HG03045 (cell line): ENCODE results near the gene FAF2.

ENCODE experiments used
- ATAC-seq: cut with Tn5 transposase; IDR thresholded peaks from one replicate; pipeline ENCODE4 v1.9.1; 2021; ENCODE audit warnings: mild to moderate bottlenecking, moderate library complexity; ENCODE audit not compliant: unreplicated experiment

FAF2 gene

GRCh38 chr5:176529741-176530141, 81.6 kb downstream of the FAF2 start:
- ATAC-seq: no peak

GRCh38 chr5:176530393-176530982, 82.3 kb downstream of the FAF2 start:
- ATAC-seq: no peak

- ATAC-seq: no peak
Observed at GRCh38 chr5:176530983-176531901, 83.1 kb downstream of the FAF2 start.

DNA sequence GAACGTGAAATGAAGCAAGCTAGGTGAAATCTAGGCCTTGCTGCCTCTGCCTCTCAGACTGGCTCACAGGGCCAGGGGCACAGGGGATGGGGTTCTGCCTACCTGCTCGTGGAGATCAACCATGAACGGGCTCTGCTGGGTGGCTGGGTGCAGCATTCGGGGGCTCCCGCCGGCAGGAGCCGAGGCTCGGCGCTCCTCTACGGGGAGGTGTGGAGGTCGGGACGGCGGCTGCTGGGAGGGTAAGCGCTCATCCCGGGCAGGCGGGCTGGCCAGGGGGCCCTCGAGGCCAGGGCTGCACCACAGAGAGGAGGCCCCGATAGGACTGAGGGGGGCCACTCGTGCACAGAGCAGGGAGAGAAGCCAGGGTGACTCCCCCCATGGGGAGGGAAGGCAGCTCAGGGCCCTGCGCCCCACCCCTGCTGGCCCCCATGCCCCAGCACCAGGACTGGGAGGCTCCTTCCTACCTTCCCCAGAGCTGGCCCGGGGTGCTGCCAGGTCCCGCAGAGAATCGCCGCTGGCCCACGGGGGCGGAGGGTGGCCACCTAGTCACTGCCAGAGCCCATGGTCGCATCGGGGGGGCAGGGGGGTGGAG, 83.8 kb downstream of the FAF2 start:
- ATAC-seq: no peak

DNA sequence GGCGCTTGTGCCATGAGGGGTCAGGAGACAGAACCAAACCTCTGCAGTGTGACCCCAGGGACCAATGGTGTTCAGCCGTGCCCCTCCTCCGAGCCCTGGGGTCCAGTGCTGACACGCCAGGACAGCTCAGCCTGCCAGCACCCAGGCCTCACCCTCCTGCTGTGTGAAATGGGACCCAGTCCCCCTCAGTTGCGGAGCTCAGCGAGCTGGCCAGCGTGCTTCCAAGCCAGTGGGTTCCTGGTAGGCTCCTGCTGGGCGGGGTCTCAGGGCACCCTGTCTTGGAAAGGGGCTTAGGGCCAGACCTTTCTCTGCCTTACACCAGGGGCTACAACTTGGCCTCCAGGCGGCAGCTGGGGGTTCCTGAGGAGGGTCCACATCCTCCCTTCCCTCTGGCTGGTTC, 84.6 kb downstream of the FAF2 start:
- ATAC-seq: no peak

DNA sequence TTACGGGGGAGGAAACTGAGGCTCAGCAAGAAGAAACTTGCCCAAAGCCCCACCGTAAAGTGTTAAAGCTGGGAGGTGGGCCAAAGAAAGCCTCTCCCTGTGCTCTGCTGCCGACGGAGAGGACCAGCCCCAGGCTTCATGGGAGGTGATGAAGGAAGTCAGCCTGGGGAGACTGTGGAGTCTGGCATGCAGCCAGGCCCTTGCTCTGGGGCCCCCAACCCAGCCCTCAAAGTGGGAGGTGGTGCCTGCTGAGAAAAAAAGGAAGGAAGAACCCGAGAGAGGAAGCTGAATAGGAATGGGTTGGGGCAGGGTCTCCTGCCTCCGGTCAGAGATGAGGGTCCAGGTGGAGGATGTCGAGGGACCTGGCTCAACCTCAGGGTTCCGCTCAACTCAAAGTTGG, 85.2 kb downstream of the FAF2 start:
- ATAC-seq: no peak

DNA sequence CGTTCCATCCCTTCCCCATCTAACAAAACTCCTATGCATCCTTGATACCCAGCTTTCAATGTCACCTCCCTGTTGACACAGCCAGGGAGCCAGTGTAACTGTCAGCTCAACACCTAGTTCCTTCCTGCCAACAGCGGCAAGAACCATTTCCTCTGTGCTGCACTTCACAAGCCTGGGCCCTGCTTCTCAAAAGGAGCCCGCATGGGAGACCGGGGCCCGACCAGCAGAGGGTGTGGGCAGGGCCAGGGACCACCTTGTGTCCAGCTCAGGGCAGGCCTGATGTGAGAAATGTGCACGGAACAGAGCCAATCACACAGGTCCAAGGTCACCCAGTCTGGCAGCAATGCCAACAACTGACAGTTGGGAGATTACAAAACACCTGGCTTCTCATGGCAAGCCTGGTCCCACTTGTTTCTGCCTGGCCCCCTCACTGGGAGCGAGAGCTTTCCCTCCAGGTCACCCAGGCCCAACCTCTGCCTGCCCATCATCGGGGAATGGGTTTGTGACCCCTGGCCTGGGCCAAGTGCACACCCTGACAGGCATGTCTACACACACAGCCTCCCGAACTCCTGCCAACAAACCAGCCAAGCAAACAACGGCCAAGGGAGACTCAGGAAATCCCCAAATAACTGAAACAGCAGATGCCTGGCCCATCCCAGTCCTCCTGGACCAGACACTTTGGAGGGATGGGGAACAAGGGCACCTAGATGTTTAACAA, 85.9 kb downstream of the FAF2 start:
- ATAC-seq: no peak

GRCh38 chr5:176534640-176535039, 86.5 kb downstream of the FAF2 start:
- ATAC-seq: no peak

GRCh38 chr5:176535101-176535663, 87.0 kb downstream of the FAF2 start:
- ATAC-seq: no peak

DNA sequence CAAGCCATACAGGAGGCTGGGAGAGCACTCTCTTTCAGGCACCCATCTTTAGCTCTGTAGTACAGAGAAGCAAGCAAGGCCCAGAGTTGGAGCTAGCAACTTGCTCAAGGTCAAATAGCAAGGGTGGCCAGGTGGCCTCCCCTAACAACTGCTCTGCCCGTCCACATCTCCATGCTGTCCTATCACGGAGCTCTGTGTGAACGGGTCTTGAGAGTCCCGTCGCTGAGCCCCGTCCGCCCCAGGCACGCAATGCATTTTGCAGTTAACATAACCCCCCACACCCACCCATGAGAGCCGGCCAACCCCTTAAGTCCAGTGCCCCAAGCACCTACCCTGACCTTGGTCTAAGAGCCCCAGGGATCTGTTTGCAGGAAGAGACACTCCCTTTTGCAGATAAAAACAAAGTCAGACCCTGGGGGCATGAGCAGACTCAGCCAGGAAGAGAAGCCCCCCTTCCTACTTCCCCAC, 87.5 kb downstream of the FAF2 start:
- no peak for ATAC-seq

GRCh38 chr5:176536132-176536901, 88.1 kb downstream of the FAF2 start:
- ATAC-seq: peak; percentile 18

DNA sequence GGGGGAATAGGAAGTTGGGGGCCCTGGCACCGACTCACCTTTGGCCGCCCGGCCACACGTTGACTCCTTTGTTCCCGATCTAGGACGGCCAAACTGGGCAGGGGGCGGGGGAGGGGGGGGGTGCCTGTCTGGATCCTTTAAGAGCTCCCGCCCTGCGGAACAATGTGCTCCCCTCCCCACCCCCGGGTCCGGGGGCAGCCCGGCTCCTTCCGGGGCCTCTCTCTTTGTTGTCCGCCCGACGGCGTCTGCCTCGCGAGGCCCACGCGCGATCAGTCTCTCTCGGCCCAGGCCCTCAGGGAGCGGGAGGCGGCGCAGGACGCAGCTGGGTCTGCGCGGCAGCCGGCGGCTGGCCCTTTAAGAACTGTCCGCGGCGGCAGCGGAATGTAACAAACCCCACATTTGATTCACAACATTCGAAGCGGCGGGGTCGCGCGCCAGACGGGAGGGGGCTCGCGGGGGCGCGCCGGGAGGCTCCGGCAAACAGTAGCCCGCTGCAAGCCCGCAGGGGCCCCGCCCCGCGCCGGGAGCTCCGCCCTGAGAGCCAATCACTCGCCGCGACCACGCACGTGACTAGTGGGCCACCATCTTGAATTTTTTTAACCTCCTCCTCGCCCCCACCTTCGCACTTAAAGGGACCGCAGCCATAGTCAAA, 88.8 kb downstream of the FAF2 start, which contains the start of gene RNF44:
Gene RNF44, minus strand, starts transcription at position 501 of the 652 bp plus-strand sequence. CDS start 4,930 bp downstream, outside the sequence.
- peak; percentile 65 for ATAC-seq

GRCh38 chr5:176537554-176538229, 89.5 kb downstream of the FAF2 start:
- peak; percentile 66 for ATAC-seq

GRCh38 chr5:176538230-176538988, 90.2 kb downstream of the FAF2 start:
- no peak for ATAC-seq

- no peak for ATAC-seq
Observed at GRCh38 chr5:176538989-176539384, 90.8 kb downstream of the FAF2 start.

- no peak for ATAC-seq
Observed at GRCh38 chr5:176540476-176540899, 92.3 kb downstream of the FAF2 start.

- ATAC-seq: no peak
Observed at GRCh38 chr5:176540956-176541337, 92.8 kb downstream of the FAF2 start.
